Daoy (cell line): ENCODE data around the gene FOXP1. TPM values are rescaled to one million over a fixed set of nuclear protein-coding genes. Genes with fewer than 3 reads are reported as not detected.

Experiments used
- DNase-seq: peaks from one replicate; pipeline ENCODE4 v3.0.0-alpha.2; 2015; ENCODE audit warnings: low read depth
- total RNA-seq: library from RNA; depleted of rRNA; stranded (reverse); fragments of >200 nt; shearing (Covaris generic); gene quantifications from 2 replicates; pipeline ENCODE4 v1.2.3, GENCODE V29; 2014

The FOXP1 gene
- total RNA-seq, 1 experiment from 2014 or later: 42.6 TPM

GRCh38 chr3:71127052-71127831 lies 456.3 kb downstream of the FOXP1 start:
- peak; percentile 35 for DNase-seq

- no peak for DNase-seq
Measured at GRCh38 chr3:71125738-71126137, 457.8 kb downstream of the FOXP1 start.

GRCh38 chr3:71124048-71124447 lies 459.5 kb downstream of the FOXP1 start:
- no peak for DNase-seq

GRCh38 chr3:71122641-71123040 lies 460.9 kb downstream of the FOXP1 start:
- DNase-seq: no peak

GRCh38 chr3:71121429-71122167 lies 461.9 kb downstream of the FOXP1 start:
- peak; percentile 54 for DNase-seq

GRCh38 chr3:71120012-71120411 lies 463.5 kb downstream of the FOXP1 start:
- DNase-seq: no peak

GRCh38 chr3:71119171-71119570 lies 464.4 kb downstream of the FOXP1 start:
- peak; percentile 15 for DNase-seq

- no peak for DNase-seq
Measured at GRCh38 chr3:71118436-71118835, 465.1 kb downstream of the FOXP1 start.

GRCh38 chr3:71117572-71118247 lies 465.8 kb downstream of the FOXP1 start:
- peak; percentile 51 for DNase-seq

- no peak for DNase-seq
Measured at GRCh38 chr3:71114610-71115009, 468.9 kb downstream of the FOXP1 start.

GRCh38 chr3:71112576-71112975 lies 471.0 kb downstream of the FOXP1 start:
- DNase-seq: no peak

- DNase-seq: peak; percentile 84
Measured at GRCh38 chr3:71111784-71112440, 471.6 kb downstream of the FOXP1 start.

- DNase-seq: no peak
Measured at GRCh38 chr3:71110385-71111222, 472.9 kb downstream of the FOXP1 start.

GRCh38 chr3:71109977-71110285 lies 473.6 kb downstream of the FOXP1 start:
- no peak for DNase-seq

GRCh38 chr3:71109241-71109976 lies 474.1 kb downstream of the FOXP1 start:
- peak; percentile 59 for DNase-seq

- DNase-seq: peak; percentile 20
Measured at GRCh38 chr3:71107926-71108325, 475.6 kb downstream of the FOXP1 start.

GRCh38 chr3:71104976-71105375 lies 478.6 kb downstream of the FOXP1 start:
- DNase-seq: no peak

- no peak for DNase-seq
Measured at GRCh38 chr3:71104556-71104955, 479.0 kb downstream of the FOXP1 start.

GRCh38 chr3:71104121-71104541 lies 479.4 kb downstream of the FOXP1 start:
- peak; percentile 84 for DNase-seq

GRCh38 chr3:71103430-71103921 lies 480.1 kb downstream of the FOXP1 start:
- peak; percentile 74 for DNase-seq
